ENCODE measurements around the gene TCEAL9.
"Not testable (repeated sequence)": the region's sequence is repeated elsewhere in the genome, so short reads cannot be mapped to it uniquely, and the experiment has no call there.

DNA sequence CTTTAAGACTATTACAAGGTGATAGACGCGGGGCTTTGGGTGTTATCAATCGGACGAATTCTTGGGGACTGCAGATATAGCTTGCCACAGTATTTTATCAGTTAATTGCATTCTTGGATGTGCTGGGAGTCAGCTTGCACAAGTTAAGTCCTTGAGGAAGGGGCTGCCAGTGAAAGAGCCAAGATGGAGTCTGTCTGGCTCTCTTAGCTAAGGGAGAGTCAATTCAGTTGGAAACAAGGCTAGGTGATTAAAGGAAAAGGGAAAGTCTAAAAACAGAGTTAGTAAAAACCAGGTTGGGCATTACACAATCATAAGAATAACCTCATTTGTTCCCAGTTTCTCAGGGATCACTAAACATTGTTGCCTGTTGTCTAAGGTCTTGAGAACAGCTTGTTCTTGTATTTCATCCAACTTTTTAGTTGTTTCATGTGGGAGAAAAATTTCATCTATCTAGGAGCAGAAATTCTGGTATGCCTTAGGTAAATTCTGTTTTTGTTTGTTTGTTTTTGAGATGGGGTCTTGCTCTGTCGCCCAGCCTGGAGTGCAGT, 29.1 kb downstream of the TCEAL9 start:
- TF ChIP-seq, protein P1, sequence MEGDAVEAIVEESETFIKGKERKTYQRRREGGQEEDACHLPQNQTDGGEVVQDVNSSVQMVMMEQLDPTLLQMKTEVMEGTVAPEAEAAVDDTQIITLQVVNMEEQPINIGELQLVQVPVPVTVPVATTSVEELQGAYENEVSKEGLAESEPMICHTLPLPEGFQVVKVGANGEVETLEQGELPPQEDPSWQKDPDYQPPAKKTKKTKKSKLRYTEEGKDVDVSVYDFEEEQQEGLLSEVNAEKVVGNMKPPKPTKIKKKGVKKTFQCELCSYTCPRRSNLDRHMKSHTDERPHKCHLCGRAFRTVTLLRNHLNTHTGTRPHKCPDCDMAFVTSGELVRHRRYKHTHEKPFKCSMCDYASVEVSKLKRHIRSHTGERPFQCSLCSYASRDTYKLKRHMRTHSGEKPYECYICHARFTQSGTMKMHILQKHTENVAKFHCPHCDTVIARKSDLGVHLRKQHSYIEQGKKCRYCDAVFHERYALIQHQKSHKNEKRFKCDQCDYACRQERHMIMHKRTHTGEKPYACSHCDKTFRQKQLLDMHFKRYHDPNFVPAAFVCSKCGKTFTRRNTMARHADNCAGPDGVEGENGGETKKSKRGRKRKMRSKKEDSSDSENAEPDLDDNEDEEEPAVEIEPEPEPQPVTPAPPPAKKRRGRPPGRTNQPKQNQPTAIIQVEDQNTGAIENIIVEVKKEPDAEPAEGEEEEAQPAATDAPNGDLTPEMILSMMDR (IDR thresholded peaks at IDR 0.05): not testable (repeated sequence)
- not testable (repeated sequence) for TF ChIP-seq POLR2A (IDR thresholded peaks at IDR 0.05)
